Measurements from ENCODE around the gene ALG14.

DNA sequence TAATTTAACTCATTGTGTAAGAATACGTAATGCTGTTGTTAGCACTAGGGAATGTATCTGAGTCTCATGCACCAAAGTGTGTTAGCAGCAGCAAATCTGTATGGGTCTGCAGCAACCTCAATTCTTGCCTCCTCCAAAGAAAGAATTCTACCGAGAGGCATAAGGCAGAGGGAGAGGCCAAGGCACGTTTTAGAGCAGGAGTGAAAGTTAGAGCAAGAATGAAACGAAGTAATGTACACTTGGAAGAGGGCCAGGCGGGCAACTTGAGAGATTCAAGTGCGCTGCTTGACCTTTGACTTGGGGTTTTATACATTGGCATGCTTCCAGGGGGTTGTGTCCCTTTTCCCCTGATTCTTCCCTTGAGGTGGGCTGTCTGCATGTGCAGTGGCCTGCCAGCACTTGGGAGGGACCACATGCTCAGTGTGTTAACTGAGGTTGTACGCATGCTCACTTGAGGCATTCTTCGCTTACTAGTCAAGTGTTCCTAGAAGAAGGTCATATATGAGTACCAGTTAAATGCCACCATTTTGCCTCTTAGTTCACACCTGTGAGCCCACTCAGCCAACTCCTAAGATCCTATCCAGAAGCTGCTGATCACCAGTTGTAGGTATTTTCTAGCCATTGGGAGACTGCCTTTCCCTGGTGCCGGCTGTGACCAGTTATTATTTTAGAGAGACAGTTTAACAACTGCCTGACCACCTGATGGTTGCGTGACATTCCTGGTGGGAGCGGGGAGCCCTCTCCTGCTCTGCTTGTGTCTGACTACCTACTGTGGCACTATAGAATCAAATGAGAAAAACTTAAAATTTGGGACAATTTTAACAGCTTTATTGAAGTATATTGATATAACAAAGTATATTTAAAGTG lies 143.2 kb downstream of the ALG14 start:
- TF ChIP-seq, protein P1, sequence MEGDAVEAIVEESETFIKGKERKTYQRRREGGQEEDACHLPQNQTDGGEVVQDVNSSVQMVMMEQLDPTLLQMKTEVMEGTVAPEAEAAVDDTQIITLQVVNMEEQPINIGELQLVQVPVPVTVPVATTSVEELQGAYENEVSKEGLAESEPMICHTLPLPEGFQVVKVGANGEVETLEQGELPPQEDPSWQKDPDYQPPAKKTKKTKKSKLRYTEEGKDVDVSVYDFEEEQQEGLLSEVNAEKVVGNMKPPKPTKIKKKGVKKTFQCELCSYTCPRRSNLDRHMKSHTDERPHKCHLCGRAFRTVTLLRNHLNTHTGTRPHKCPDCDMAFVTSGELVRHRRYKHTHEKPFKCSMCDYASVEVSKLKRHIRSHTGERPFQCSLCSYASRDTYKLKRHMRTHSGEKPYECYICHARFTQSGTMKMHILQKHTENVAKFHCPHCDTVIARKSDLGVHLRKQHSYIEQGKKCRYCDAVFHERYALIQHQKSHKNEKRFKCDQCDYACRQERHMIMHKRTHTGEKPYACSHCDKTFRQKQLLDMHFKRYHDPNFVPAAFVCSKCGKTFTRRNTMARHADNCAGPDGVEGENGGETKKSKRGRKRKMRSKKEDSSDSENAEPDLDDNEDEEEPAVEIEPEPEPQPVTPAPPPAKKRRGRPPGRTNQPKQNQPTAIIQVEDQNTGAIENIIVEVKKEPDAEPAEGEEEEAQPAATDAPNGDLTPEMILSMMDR (IDR thresholded peaks at IDR 0.05; ENCODE audit: low read depth, low read length, missing input control), result no peak
- TF ChIP-seq YY1 (IDR thresholded peaks at IDR 0.05) (no peak), GABPA (IDR thresholded peaks at IDR 0.05 in 1 of 2, conservative IDR thresholded peaks at IDR 0.05 in 1 of 2) (no peak), RAD21 (IDR thresholded peaks at IDR 0.05) (no peak), FOXA2 (IDR thresholded peaks at IDR 0.05) (no peak), RXRA (IDR thresholded peaks at IDR 0.05) (no peak)
- TF ChIP-seq, protein P2, sequence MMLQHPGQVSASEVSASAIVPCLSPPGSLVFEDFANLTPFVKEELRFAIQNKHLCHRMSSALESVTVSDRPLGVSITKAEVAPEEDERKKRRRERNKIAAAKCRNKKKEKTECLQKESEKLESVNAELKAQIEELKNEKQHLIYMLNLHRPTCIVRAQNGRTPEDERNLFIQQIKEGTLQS (IDR thresholded peaks at IDR 0.05), result no peak
- TF ChIP-seq, protein P3, sequence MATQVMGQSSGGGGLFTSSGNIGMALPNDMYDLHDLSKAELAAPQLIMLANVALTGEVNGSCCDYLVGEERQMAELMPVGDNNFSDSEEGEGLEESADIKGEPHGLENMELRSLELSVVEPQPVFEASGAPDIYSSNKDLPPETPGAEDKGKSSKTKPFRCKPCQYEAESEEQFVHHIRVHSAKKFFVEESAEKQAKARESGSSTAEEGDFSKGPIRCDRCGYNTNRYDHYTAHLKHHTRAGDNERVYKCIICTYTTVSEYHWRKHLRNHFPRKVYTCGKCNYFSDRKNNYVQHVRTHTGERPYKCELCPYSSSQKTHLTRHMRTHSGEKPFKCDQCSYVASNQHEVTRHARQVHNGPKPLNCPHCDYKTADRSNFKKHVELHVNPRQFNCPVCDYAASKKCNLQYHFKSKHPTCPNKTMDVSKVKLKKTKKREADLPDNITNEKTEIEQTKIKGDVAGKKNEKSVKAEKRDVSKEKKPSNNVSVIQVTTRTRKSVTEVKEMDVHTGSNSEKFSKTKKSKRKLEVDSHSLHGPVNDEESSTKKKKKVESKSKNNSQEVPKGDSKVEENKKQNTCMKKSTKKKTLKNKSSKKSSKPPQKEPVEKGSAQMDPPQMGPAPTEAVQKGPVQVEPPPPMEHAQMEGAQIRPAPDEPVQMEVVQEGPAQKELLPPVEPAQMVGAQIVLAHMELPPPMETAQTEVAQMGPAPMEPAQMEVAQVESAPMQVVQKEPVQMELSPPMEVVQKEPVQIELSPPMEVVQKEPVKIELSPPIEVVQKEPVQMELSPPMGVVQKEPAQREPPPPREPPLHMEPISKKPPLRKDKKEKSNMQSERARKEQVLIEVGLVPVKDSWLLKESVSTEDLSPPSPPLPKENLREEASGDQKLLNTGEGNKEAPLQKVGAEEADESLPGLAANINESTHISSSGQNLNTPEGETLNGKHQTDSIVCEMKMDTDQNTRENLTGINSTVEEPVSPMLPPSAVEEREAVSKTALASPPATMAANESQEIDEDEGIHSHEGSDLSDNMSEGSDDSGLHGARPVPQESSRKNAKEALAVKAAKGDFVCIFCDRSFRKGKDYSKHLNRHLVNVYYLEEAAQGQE (IDR thresholded peaks at IDR 0.05), result no peak
